ENCODE results near the gene NUP98. TPM values are rescaled to one million over a fixed set of nuclear protein-coding genes. Genes with fewer than 3 reads are reported as not detected.

Gene NUP98
- total RNA-seq, 4 donors from 2014 or later, result 65.2 to 128 (median 102) TPM

DNA sequence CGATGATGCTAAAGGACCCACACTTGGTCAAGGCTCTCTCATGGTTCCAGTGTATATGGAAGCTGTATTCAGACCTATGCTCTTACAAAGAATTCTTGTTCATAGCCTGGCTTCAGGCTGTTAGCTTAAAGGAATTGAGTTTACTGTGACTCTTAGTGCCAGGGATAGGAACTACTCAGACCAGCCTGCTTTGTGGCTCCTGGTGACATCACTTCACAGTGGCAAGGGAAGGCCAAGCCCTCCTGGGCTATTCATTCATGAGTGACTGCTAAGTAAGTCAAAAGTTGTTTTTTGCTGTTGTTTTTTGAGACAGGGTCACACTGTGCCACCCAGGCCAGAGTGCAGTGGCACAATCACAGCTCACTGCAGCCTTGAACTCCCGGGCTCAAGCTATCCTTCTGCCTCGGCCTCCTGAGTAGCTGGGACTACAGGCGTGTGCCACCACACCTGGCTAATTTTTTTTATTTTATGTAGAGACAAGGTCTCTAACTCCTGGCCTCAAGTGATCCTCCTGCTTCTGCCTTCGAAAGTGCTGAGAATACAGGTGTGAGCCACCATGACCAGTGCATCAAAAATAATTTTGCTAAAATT lies 165.2 kb downstream of the NUP98 start:
- ATAC-seq (no peak), DNase-seq (no peak)
- intact Hi-C loops (cut with DNase I; ENCODE audit: low total_unique reads) (no loop called here), in situ Hi-C loops (cut with MboI; ENCODE audit: low sequenced_read_pairs in 4 of 4) (no loop called here)
- Histone ChIP-seq H3K9me3 (no peaks in the 10 kb centered on the region), H3K4me3 (no peak overlapping the region), H3K27me3 (no peaks in the 10 kb centered on the region), H3K36me3 (no peaks in the 10 kb centered on the region), H3K4me1 (no peaks in the 10 kb centered on the region), H3K27ac (no peak overlapping the region)
- TF ChIP-seq POLR2A (IDR thresholded peaks at IDR 0.05), result no peak
- TF ChIP-seq CTCF (IDR thresholded peaks at IDR 0.05 in 4 of 5, conservative IDR thresholded peaks at IDR 0.05 in 1 of 5), result no peak

DNA sequence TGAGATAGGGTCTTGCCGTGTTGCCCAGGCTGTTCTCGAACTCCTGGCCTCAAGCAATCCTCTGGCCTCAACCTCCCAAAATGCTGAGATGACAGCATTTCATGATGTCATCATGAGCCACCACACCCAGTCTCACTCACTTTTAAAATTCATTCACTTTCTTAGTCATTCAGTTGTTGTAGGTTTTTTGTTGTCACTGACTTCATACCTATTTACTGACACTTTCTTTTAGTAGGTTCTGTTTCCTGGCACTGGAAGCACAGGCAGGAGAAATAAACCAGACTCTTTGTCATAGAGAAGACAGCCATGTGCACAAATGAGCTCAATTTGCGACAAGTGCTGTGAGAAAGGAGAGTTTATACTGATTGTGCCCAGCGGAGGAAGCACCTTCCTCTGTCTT lies 166.0 kb downstream of the NUP98 start:
- Histone ChIP-seq H3K27me3 (no peaks in the 10 kb centered on the region), H3K27ac (no peak overlapping the region), H3K9me3 (no peaks in the 10 kb centered on the region), H3K4me3 (no peak overlapping the region), H3K4me1 (no peaks in the 10 kb centered on the region), H3K36me3 (no peaks in the 10 kb centered on the region)
- in situ Hi-C loops (cut with MboI; ENCODE audit: low sequenced_read_pairs in 4 of 4), result no loop called here
- no peak for TF ChIP-seq POLR2A (IDR thresholded peaks at IDR 0.05)
- TF ChIP-seq CTCF (IDR thresholded peaks at IDR 0.05 in 4 of 5, conservative IDR thresholded peaks at IDR 0.05 in 1 of 5), result no peak
- ATAC-seq (no peak), DNase-seq (no peak)
- intact Hi-C loops (cut with DNase I; ENCODE audit: low total_unique reads), result no loop called here

DNA sequence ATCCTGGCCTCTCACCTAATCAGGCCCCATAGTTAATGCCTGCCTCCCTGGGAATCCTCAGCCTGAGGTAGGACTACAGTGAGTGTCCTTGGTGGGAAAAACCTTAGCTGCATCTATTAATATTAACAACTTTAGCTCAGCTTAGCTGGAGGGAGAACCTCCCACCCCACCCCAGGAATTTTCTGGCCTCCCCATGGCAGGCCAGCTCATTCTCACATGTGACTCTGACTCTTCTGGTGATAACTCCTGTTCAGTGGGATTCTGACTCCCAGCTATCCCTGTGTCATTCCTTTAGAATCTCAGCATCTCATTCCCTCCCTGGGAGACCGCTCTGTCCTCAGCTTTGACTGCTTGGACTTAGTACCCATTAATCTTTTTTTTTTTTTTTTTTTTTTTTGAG lies 170.1 kb downstream of the NUP98 start:
- no peaks in the 10 kb centered on the region for H3K36me3 ChIP-seq
- H3K27ac ChIP-seq, result no peak overlapping the region
- DNase-seq (no peak), ATAC-seq (peak in 1 of 2 donors; percentile 28)
- H3K4me1 ChIP-seq, result no peaks in the 10 kb centered on the region
- H3K4me3 ChIP-seq, result no peak overlapping the region
- H3K27me3 ChIP-seq, result no peaks in the 10 kb centered on the region
- TF ChIP-seq POLR2A (IDR thresholded peaks at IDR 0.05), result no peak
- no peak for TF ChIP-seq CTCF (IDR thresholded peaks at IDR 0.05 in 4 of 5, conservative IDR thresholded peaks at IDR 0.05 in 1 of 5)
- in situ Hi-C loops (cut with MboI; ENCODE audit: low sequenced_read_pairs in 4 of 4) (no loop called here), intact Hi-C loops (cut with DNase I; ENCODE audit: low total_unique reads) (no loop called here)
- no peaks in the 10 kb centered on the region for H3K9me3 ChIP-seq

GRCh38 chr11:3626250-3626960 lies 170.9 kb downstream of the NUP98 start:
- Histone ChIP-seq H3K36me3 (no peaks in the 10 kb centered on the region), H3K27ac (no peak overlapping the region), H3K4me3 (no peak overlapping the region), H3K9me3 (no peaks in the 10 kb centered on the region), H3K27me3 (no peaks in the 10 kb centered on the region), H3K4me1 (no peaks in the 10 kb centered on the region)
- in situ Hi-C loops (cut with MboI; ENCODE audit: low sequenced_read_pairs in 4 of 4), result no loop called here
- no peak for TF ChIP-seq CTCF (IDR thresholded peaks at IDR 0.05 in 4 of 5, conservative IDR thresholded peaks at IDR 0.05 in 1 of 5)
- no peak for TF ChIP-seq POLR2A (IDR thresholded peaks at IDR 0.05)
- ATAC-seq (no peak), DNase-seq (peak in 1 of 2 donors; percentile 51)
- intact Hi-C loops (cut with DNase I; ENCODE audit: low total_unique reads), result no loop called here

Other genes with a start within 250 kb of the NUP98 start
- gene ART5, start 155.6 kb downstream of the NUP98 start, total RNA-seq, result 1 to 10 TPM; 1.1 to 8.5 (median 2.2) TPM
- 10 to 100 TPM; 23.2 to 94.9 (median 41.7) TPM for gene ART1, start 152.4 kb downstream of the NUP98 start, total RNA-seq
- gene CHRNA10, start 126.2 kb downstream of the NUP98 start, total RNA-seq, result 1 to 10 TPM in 1 of 4 donors, under 1 TPM in 1, not detected in 2; 0.24 to 3.3 TPM
- gene PGAP2, start 11.0 kb upstream of the NUP98 start, total RNA-seq, result 1 to 10 TPM; 4.6 to 8.0 (median 6.5) TPM
- gene RHOG, start 43.4 kb upstream of the NUP98 start, total RNA-seq, result 10 to 100 TPM; 38.0 to 77.4 (median 46.9) TPM
- gene STIM1, start 58.1 kb upstream of the NUP98 start, total RNA-seq, result 100 to 1,000 TPM in 1 of 4 donors, 10 to 100 TPM in 3; 45.9 to 132 (median 87.3) TPM

Data from gastrocnemius medialis (tissue), 4 donors.